GM12873 (cell line): ENCODE measurements around the gene FAM131C.
A peak's percentile ranks its signal among the peaks of the same experiment; 100 is the strongest.

Experiments used
- CTCF ChIP-seq: IDR thresholded peaks from 2 replicates; pipeline ENCODE4 v1.5.1; 2012; ENCODE audit warnings: low read depth, mild to moderate bottlenecking, moderate library complexity, low read length, control low read depth; ENCODE audit not compliant: insufficient read depth; ENCODE audit errors: missing control alignments

The FAM131C gene

GRCh38 chr1:16050328-16050727, 23.1 kb downstream of the FAM131C start:
- no peak for TF ChIP-seq CTCF

GRCh38 chr1:16048573-16049189, 24.8 kb downstream of the FAM131C start:
- no peak for TF ChIP-seq CTCF

GRCh38 chr1:16047791-16048475, 25.5 kb downstream of the FAM131C start:
- TF ChIP-seq CTCF = no peak

- TF ChIP-seq CTCF = no peak
Observed at GRCh38 chr1:16046842-16047241, 26.6 kb downstream of the FAM131C start.

GRCh38 chr1:16043950-16044349, 29.5 kb downstream of the FAM131C start:
- no peak for TF ChIP-seq CTCF

GRCh38 chr1:16043521-16043920, 29.9 kb downstream of the FAM131C start, which contains the start of gene CLCNKB:
CLCNKB (plus strand) TSS chr1:16043782; CDS start chr1:16044493, 711 bp downstream.
- no peak for TF ChIP-seq CTCF

- TF ChIP-seq CTCF = peak; percentile 11
Observed at GRCh38 chr1:16042096-16042495, 31.4 kb downstream of the FAM131C start.
